ENCODE data around the gene GLRX. TPM values are rescaled to one million over a fixed set of nuclear protein-coding genes. Genes with fewer than 3 reads are reported as not detected.

GLRX gene
- polyA plus RNA-seq, 3 donors = 386 to 603 (median 555) TPM

GRCh38 chr5:95850391-95850894 is 27.9 kb upstream of the GLRX start:
- Mint-ChIP-seq H3K4me1 (peaks cover 10% of the 10 kb centered on the region), H3K27ac (peak overlapping the region in 3 of 7 donors; percentile 21 to 89 (median 42)), H3K27me3 (ENCODE audit: low read depth in 3 of 3) (peaks cover 0 to 2% (median 1%) of the 10 kb centered on the region in 3 donors), H3K36me3 (no peaks in the 10 kb centered on the region), H3K4me3 (no peak overlapping the region), H3K9me3 (peaks cover 0 to 8% (median 2%) of the 10 kb centered on the region in 7 donors)
- Histone ChIP-seq H3K9ac (ENCODE audit: insufficient read depth, low read length, poor library complexity, severe bottlenecking) (no peak overlapping the region), H3K4me3 (replicated peaks in 1 of 3; ENCODE audit: low read depth in 2 of 3, low read length in 3 of 3) (no peak overlapping the region), H3K36me3 (replicated peaks in 1 of 2; ENCODE audit: control insufficient read depth in 1 of 2, insufficient read depth in 2 of 2, low read length in 2 of 2) (no peaks in the 10 kb centered on the region), H3K9me3 (replicated peaks in 1 of 2; ENCODE audit: control insufficient read depth in 1 of 2, insufficient read depth in 1 of 2, low read length in 2 of 2) (no peaks in the 10 kb centered on the region), H3K4me2 (replicated peaks; ENCODE audit: extremely low read depth, low read length, poor library complexity, severe bottlenecking) (no peak overlapping the region), H3K79me2 (ENCODE audit: insufficient read depth, low read length) (no peaks in the 10 kb centered on the region), H4K20me1 (ENCODE audit: insufficient read depth, low read length) (no peaks in the 10 kb centered on the region), H3K27me3 (ENCODE audit: control insufficient read depth in 2 of 2, insufficient read depth in 2 of 2, low read length in 2 of 2) (no peaks in the 10 kb centered on the region), H2AFZ (ENCODE audit: insufficient read depth, low read depth, low read length, poor library complexity, severe bottlenecking) (no peak overlapping the region), H3K4me1 (ENCODE audit: control insufficient read depth in 1 of 2, insufficient read depth in 2 of 2, low read length in 2 of 2) (no peaks in the 10 kb centered on the region), H3K27ac (ENCODE audit: low read depth in 1 of 2, low read length in 2 of 2) (no peak overlapping the region)
- TF ChIP-seq, protein P1, sequence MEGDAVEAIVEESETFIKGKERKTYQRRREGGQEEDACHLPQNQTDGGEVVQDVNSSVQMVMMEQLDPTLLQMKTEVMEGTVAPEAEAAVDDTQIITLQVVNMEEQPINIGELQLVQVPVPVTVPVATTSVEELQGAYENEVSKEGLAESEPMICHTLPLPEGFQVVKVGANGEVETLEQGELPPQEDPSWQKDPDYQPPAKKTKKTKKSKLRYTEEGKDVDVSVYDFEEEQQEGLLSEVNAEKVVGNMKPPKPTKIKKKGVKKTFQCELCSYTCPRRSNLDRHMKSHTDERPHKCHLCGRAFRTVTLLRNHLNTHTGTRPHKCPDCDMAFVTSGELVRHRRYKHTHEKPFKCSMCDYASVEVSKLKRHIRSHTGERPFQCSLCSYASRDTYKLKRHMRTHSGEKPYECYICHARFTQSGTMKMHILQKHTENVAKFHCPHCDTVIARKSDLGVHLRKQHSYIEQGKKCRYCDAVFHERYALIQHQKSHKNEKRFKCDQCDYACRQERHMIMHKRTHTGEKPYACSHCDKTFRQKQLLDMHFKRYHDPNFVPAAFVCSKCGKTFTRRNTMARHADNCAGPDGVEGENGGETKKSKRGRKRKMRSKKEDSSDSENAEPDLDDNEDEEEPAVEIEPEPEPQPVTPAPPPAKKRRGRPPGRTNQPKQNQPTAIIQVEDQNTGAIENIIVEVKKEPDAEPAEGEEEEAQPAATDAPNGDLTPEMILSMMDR (IDR thresholded peaks at IDR 0.05) = no peak
- no peak for DNase-seq
- intact Hi-C loops (cut with micrococcal nuclease) = loop anchor here in 1 of 2 donors (10.0 kb wide), 1 partner anchor 294 kb away; no protein-coding TSS in a partner anchor
- WGBS (ENCODE audit: insufficient coverage) = 80% methylated on average over 1 of the region's 5 CpGs

DNA sequence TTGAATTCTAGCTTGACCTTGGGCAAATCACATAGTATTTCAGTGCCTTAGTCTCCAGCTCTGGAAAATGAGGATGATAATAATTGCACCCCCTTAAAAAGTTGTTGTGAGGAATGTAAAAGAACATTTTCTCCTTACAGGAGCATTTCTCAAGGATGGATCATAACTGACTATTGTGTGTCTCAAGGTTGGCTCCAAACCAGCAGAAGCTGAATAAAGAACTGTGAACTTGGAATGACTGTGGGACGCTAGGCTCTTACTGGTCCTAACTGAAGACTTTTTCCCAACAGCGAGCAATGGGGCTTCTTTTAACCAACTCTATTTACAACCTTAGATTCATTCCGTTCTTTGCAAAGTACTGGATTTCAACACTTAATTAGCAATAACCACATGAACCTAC is 26.2 kb upstream of the GLRX start:
- H3K4me3 ChIP-seq (replicated peaks in 1 of 3; ENCODE audit: low read depth in 2 of 3, low read length in 3 of 3) = no peak overlapping the region
- no peaks in the 10 kb centered on the region for H3K9me3 ChIP-seq (replicated peaks in 1 of 2; ENCODE audit: control insufficient read depth in 1 of 2, insufficient read depth in 1 of 2, low read length in 2 of 2)
- H3K27me3 ChIP-seq (ENCODE audit: control insufficient read depth in 2 of 2, insufficient read depth in 2 of 2, low read length in 2 of 2) = no peaks in the 10 kb centered on the region
- no peak overlapping the region for H2AFZ ChIP-seq (ENCODE audit: insufficient read depth, low read depth, low read length, poor library complexity, severe bottlenecking)
- intact Hi-C loops (cut with micrococcal nuclease) = loop anchor here (5.0 kb wide), 3 partner anchors 181 to 291 kb away; partner anchors contain the start of genes RFESD (in 2 of the 2) and ARSK (in 1 of the 2)
- Mint-ChIP-seq H3K9me3 (peaks cover 0 to 8% (median 2%) of the 10 kb centered on the region in 7 donors), H3K4me1 (peaks cover 20% of the 10 kb centered on the region), H3K4me3 (no peak overlapping the region), H3K36me3 (no peaks in the 10 kb centered on the region), H3K27me3 (ENCODE audit: low read depth in 3 of 3) (peaks cover 0 to 1% (median 0%) of the 10 kb centered on the region in 3 donors), H3K27ac (no peak overlapping the region)
- no peak overlapping the region for H3K9ac ChIP-seq (ENCODE audit: insufficient read depth, low read length, poor library complexity, severe bottlenecking)
- H3K36me3 ChIP-seq (replicated peaks in 1 of 2; ENCODE audit: control insufficient read depth in 1 of 2, insufficient read depth in 2 of 2, low read length in 2 of 2) = no peaks in the 10 kb centered on the region
- WGBS (ENCODE audit: insufficient coverage) = 100% methylated on average over 2 of the region's 3 CpGs
- no peak overlapping the region for H3K27ac ChIP-seq (ENCODE audit: low read depth in 1 of 2, low read length in 2 of 2)
- no peak for DNase-seq
- TF ChIP-seq, protein P1 (IDR thresholded peaks at IDR 0.05) = no peak
- H3K79me2 ChIP-seq (ENCODE audit: insufficient read depth, low read length) = no peaks in the 10 kb centered on the region
- H3K4me2 ChIP-seq (replicated peaks; ENCODE audit: extremely low read depth, low read length, poor library complexity, severe bottlenecking) = no peak overlapping the region
- H3K4me1 ChIP-seq (ENCODE audit: control insufficient read depth in 1 of 2, insufficient read depth in 2 of 2, low read length in 2 of 2) = peaks cover 6 to 8% of the 10 kb centered on the region in 2 donors
- H4K20me1 ChIP-seq (ENCODE audit: insufficient read depth, low read length) = no peaks in the 10 kb centered on the region

Measured in CD14-positive monocyte (primary cell).